Heart left ventricle (tissue), 16 donors: ENCODE measurements around the gene TNFRSF8. TPM values are rescaled to one million over a fixed set of nuclear protein-coding genes. Genes with fewer than 3 reads are reported as not detected.

Experiments used
- ATAC-seq, 4 donors: fragments of 200-7000 bp; cut with Tn5 transposase; one replicate each; pipeline ENCODE4 v1.9.1; 2020 to 2022; ENCODE audit warnings: moderate library complexity in 4 of 4, mild to moderate bottlenecking in 3 of 4, moderate number of reproducible peaks in 1 of 4
- DNase-seq, 5 donors: peaks; one replicate each; pipeline ENCODE4 v3.0.0-alpha.2; 2020
- H3K27ac ChIP-seq, 12 donors: fragments of 200-600 bp; sonication (generic) in 4 of 12; one replicate each; pipeline versions ENCODE4 v1.5.0 to v1.8.0; 2016 to 2022; ENCODE audit warnings: mild to moderate bottlenecking in 2 of 12
- H3K27me3 ChIP-seq, 9 donors: fragments of 200-600 bp; sonication (generic) in 2 of 9; one replicate each; pipeline versions ENCODE4 v1.5.1 to v1.8.0; 2016 to 2022; ENCODE audit warnings: mild to moderate bottlenecking in 3 of 9
- H3K36me3 ChIP-seq, 9 donors: fragments of 200-600 bp; sonication (generic) in 2 of 9; one replicate each; pipeline versions ENCODE4 v1.5.0 to v1.8.0; 2018 to 2022; ENCODE audit warnings: mild to moderate bottlenecking in 2 of 9
- H3K4me1 ChIP-seq, 12 donors: fragments of 200-600 bp; sonication (generic) in 4 of 12; one replicate each; pipeline versions ENCODE4 v1.5.0 to v1.8.0; 2016 to 2022; ENCODE audit warnings: mild to moderate bottlenecking in 3 of 12
- H3K4me3 ChIP-seq, 12 donors: fragments of 200-600 bp; sonication (generic) in 4 of 12; one replicate each; pipeline versions ENCODE4 v1.5.0 to v1.8.0; 2017 to 2022; ENCODE audit warnings: mild to moderate bottlenecking in 9 of 12, moderate library complexity in 4 of 12
- H3K9me3 ChIP-seq, 12 donors: fragments of 200-600 bp; sonication (generic) in 4 of 12; one replicate each; pipeline versions ENCODE4 v1.5.0 to v1.8.0; 2016 to 2022; ENCODE audit warnings: mild to moderate bottlenecking in 1 of 12
- POLR2A ChIP-seq, 2 donors: fragments of 450-650 bp; IDR thresholded peaks; one replicate each; pipeline ENCODE4 v1.6.1; 2017; ENCODE audit warnings: antibody characterized with exemption in 2 of 2, mild to moderate bottlenecking in 2 of 2, moderate library complexity in 2 of 2
- WGBS, 4 donors: extraction: QIAGEN DNeasy Blood & Tissue Kit in 2 of 4; methylation state at CpG; one replicate each; pipeline versions ENCODE4 v1.1.5 to v1.1.7; 2013 to 2018; 5-methylcytosine and 5-hydroxymethylcytosine counted together
- intact Hi-C, 10 donors: fragments of 100-400 bp; cut with DNase I; formaldehyde crosslinking; loops; one replicate each; pipeline versions ENCODE4 v1.11.1 to v1.14.2; 2022
- polyA plus RNA-seq, 2 donors: library from polyadenylated mRNA; stranded (reverse); fragments of 200-250 nt; gene quantifications; one replicate each; pipeline ENCODE4 v1.2.3, GENCODE V29; 2013
- total RNA-seq, 9 donors: library from RNA; depleted of rRNA in 2 of 9; stranded (reverse); fragments of >200 nt in 2 of 9; fragmentation: NEBNext Ultra II Directional in 3 of 9; extraction: Animal tissue kit (Norgen Biotek cat#: 25700) in 3 of 9; gene quantifications; one replicate each; pipeline versions ENCODE4 v1.1.0 to v1.2.4, GENCODE V29; 2016 to 2023
- TF ChIP-seq, protein P1 (sequence below), 12 donors: fragments of 200-600 bp; sonication (generic) in 4 of 12; IDR thresholded peaks; one replicate each; pipeline versions ENCODE4 v1.5.0 to v1.8.0; 2018 to 2022; ENCODE audit warnings: antibody characterized with exemption in 12 of 12, mild to moderate bottlenecking in 5 of 12
- donor health status: ischemic (EF 13 %, LVEDD 7.1; RV severe dilation, severe dysfunction).
- donor health status: healthy with polysubstance abuse.
- donor health status: DM: no; HTN: yes; CAD: no.
- donor health status: DM: no; HTN: no; CAD: no.
- donor health status: ischemic (EF 25% LVEDD 6.9; RV normal size, moderate dysfunction).
- donor health status: ischemic (EF 25% LVEDD 5.7; RV mildly dilated, moderate dysfunction).
- donor health status: healthy.
- donor health status: DM: yes; HTN: yes; CAD: no.
- donor health status: ischemic (EF 35%, LVEDD 5.7; RV mildly dilated, moderate dysfunction).
- donor health status: nonischemic (EF 11% LVEDD 7.7; RV severe dilation, severe dysfunction).
- donor health status: DM: yes; HTN: yes; CAD: no.
- donor health status: PGD.
- donor health status: ischemic (EF 29% LVEDD 5.4; RV normal size, mild dysfunction).
- donor health status: nonischemic (EF 23%, LVEDD 6.1; RV moderate dilation, normal function).

Gene TNFRSF8
- total and polyA plus RNA-seq, 11 donors = 0.51 to 4.5 (median 0.76) TPM

DNA sequence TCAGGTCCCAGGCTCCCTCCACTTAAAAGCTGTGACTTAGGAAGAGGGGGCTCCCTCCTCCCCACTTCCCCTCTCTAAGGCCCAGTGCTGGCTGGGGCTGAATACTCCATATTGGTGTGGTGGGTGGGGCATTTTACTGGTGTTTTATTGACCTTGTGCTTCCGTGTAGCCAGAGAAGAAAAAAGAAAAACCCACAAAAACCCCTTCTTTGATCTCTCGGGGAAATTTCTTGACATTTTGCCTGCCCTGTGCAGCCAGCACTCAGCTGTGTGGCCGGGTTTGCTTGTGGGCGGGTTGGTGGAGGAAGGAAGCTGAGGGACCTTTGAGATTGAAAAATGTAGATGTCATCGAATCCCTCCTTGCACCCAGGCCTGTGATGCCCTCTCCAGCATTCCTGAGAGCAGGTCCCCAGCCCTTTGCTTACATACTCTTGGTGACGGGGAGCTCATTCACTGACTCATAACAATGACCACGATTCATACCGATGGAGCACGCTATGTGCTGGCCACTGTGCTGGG is 24.8 kb downstream of the TNFRSF8 start:
- Histone ChIP-seq H3K27ac (peak overlapping the region in 1 of 12 donors; percentile 60), H3K9me3 (peaks cover 0 to 14% (median 2%) of the 10 kb centered on the region in 12 donors), H3K36me3 (no peaks in the 10 kb centered on the region), H3K27me3 (no peaks in the 10 kb centered on the region), H3K4me3 (no peak overlapping the region), H3K4me1 (peaks cover 0 to 16% (median 0%) of the 10 kb centered on the region in 12 donors)
- TF ChIP-seq, protein P1, sequence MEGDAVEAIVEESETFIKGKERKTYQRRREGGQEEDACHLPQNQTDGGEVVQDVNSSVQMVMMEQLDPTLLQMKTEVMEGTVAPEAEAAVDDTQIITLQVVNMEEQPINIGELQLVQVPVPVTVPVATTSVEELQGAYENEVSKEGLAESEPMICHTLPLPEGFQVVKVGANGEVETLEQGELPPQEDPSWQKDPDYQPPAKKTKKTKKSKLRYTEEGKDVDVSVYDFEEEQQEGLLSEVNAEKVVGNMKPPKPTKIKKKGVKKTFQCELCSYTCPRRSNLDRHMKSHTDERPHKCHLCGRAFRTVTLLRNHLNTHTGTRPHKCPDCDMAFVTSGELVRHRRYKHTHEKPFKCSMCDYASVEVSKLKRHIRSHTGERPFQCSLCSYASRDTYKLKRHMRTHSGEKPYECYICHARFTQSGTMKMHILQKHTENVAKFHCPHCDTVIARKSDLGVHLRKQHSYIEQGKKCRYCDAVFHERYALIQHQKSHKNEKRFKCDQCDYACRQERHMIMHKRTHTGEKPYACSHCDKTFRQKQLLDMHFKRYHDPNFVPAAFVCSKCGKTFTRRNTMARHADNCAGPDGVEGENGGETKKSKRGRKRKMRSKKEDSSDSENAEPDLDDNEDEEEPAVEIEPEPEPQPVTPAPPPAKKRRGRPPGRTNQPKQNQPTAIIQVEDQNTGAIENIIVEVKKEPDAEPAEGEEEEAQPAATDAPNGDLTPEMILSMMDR (IDR thresholded peaks at IDR 0.05) = no peak
- TF ChIP-seq POLR2A (IDR thresholded peaks at IDR 0.05) = no peak
- no peak for ATAC-seq
- WGBS, 4 donors = 66 to 70% (median 67%) methylated on average over 9 of the region's 9 CpGs
- DNase-seq = no peak
- intact Hi-C loops = no loop called here

DNA sequence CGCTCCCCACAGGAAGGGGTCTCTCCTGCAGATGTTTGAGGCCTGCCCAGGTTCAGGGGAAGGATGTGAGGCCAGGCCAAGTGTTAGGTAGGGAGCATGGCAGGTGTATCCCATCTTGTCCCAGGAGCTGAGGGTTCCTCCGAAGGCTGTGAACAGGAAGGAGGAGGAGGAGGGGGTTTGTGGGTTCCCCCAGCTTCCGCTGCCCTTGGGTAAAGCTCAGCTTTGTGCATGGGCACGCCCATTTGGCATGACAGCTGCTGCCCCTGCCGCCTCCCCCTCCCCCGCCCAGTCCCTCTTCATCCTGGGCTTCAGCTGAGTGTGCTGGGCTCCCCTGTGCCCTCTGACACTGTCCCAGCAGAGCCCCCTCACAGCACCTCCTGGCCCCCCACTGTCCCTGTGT is 25.5 kb downstream of the TNFRSF8 start:
- H3K4me1 ChIP-seq = peaks cover 0 to 16% (median 0%) of the 10 kb centered on the region in 12 donors

DNA sequence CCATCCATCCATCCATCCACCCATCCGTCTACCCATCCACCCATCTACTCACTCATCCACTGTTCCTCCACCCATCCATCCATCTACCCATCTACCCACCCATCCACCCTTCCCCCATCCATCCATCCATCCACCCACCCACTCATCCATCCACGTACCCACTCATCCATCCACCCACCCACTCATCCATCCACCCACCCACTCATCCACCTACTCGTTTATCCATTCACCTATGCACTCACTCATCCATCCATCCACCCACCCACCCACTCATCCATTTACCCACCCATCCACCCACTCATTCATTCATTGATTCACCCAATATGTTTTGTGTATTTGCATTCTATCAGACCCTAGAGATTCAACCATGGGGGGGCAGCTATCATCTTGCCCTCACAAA is 27.2 kb downstream of the TNFRSF8 start:
- Histone ChIP-seq H3K27ac (no peak overlapping the region), H3K9me3 (peaks cover 0 to 4% (median 0%) of the 10 kb centered on the region in 12 donors), H3K4me1 (peaks cover 0 to 16% (median 0%) of the 10 kb centered on the region in 12 donors), H3K27me3 (no peaks in the 10 kb centered on the region), H3K4me3 (no peak overlapping the region), H3K36me3 (no peaks in the 10 kb centered on the region)
- TF ChIP-seq, protein P1 (IDR thresholded peaks at IDR 0.05) = no peak
- no peak for TF ChIP-seq POLR2A (IDR thresholded peaks at IDR 0.05)
- WGBS, 4 donors = 88 to 91% (median 90%) methylated on average over 3 of the region's 3 CpGs
- DNase-seq = no peak
- no peak for ATAC-seq
- intact Hi-C loops = loop anchor here in 1 of 10 donors (10.0 kb wide), 1 partner anchor 56 kb away; no protein-coding TSS in a partner anchor

More for the DNA sequence above, 25.5 kb downstream of the TNFRSF8 start:
- WGBS, 4 donors = 58 to 80% (median 65%) methylated on average over 2 to 6 of the region's 6 CpGs
- ATAC-seq (peak in 1 of 4 donors; percentile 24), DNase-seq (peak in 1 of 5 donors; percentile 26)
- no peaks in the 10 kb centered on the region for H3K27me3 ChIP-seq
- H3K9me3 ChIP-seq = peaks cover 0 to 7% (median 0%) of the 10 kb centered on the region in 12 donors
- H3K36me3 ChIP-seq = no peaks in the 10 kb centered on the region
- H3K27ac ChIP-seq = peak overlapping the region in 1 of 12 donors; percentile 60
- no peak for TF ChIP-seq POLR2A (IDR thresholded peaks at IDR 0.05)
- TF ChIP-seq, protein P1 (IDR thresholded peaks at IDR 0.05) = no peak
- intact Hi-C loops = no loop called here
- no peak overlapping the region for H3K4me3 ChIP-seq

DNA sequence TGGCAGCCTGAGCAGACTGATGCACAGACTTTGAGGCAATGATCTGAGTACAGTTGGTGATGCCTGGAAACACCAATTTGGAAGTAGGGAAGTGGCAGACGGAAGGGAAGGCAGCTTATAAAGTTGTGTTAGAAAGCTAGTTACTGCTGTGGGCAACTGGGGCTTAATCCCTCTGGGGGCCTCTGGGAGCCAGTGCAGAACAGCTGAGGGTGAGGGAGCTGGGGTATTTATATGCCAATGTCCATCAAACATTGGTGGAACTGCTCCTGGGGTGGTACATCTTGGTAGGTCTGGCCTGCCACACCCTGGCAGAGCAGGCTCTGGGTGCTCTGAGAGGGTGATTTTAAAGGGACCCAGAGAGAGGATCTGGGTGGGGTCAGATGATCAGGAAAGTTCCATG is 28.1 kb downstream of the TNFRSF8 start:
- H3K4me1 ChIP-seq = peaks cover 0 to 16% (median 0%) of the 10 kb centered on the region in 12 donors
- DNase-seq = no peak
- H3K36me3 ChIP-seq = no peaks in the 10 kb centered on the region
- H3K27me3 ChIP-seq = no peaks in the 10 kb centered on the region
- H3K27ac ChIP-seq = no peak overlapping the region
- H3K4me3 ChIP-seq = no peak overlapping the region
- peaks cover 0 to 4% (median 0%) of the 10 kb centered on the region in 12 donors for H3K9me3 ChIP-seq
- WGBS, 4 donors = 62 to 96% (median 91%) methylated on average over 1 of the region's 1 CpG
- ATAC-seq = no peak
- intact Hi-C loops = loop anchor here in 1 of 10 donors (10.0 kb wide), 1 partner anchor 56 kb away; no protein-coding TSS in a partner anchor
- no peak for TF ChIP-seq POLR2A (IDR thresholded peaks at IDR 0.05)
